Effector memory CD8-positive, alpha-beta T cell (primary cell): Measurements from ENCODE around the gene ARMC9.
"Not testable (repeated sequence)": the region's sequence is repeated elsewhere in the genome, so short reads cannot be mapped to it uniquely, and the experiment has no call there.

ENCODE experiments used
- ATAC-seq: fragments of 150-1000 bp; cut with Tn5 transposase; replicated peaks from 2 replicates; pipeline ENCODE4 v1.10.0; 2021; ENCODE audit warnings: mild to moderate bottlenecking, moderate library complexity
- DNase-seq, 3 experiments: peaks; one replicate each; pipeline ENCODE4 v3.0.0; 2021
- H3K27ac Mint-ChIP-seq, 2 donors: one replicate each; pipeline ENCODE4 v1.8.0; 2022; ENCODE audit warnings: mild to moderate bottlenecking in 2 of 2, mixed read lengths in 2 of 2, moderate library complexity in 2 of 2
- H3K27me3 Mint-ChIP-seq, 2 donors: one replicate each; pipeline ENCODE4 v1.8.0; 2022; ENCODE audit warnings: mixed read lengths in 2 of 2
- H3K36me3 Mint-ChIP-seq: one replicate; pipeline ENCODE4 v1.8.0; 2022; ENCODE audit warnings: mild to moderate bottlenecking, moderate library complexity, mixed read lengths; ENCODE audit not compliant: insufficient read depth
- H3K4me1 Mint-ChIP-seq, 2 donors: one replicate each; pipeline ENCODE4 v1.8.0; 2022; ENCODE audit warnings: low read depth in 2 of 2, mixed read lengths in 2 of 2
- H3K4me3 Mint-ChIP-seq, 2 donors: one replicate each; pipeline ENCODE4 v1.8.0; 2022; ENCODE audit warnings: mild to moderate bottlenecking in 2 of 2, mixed read lengths in 2 of 2, moderate library complexity in 2 of 2
- H3K9me3 Mint-ChIP-seq, 2 donors: one replicate each; pipeline ENCODE4 v1.8.0; 2022; ENCODE audit warnings: mixed read lengths in 2 of 2

The ARMC9 gene

GRCh38 chr2:231170055-231170454 lies 28.4 kb upstream of the ARMC9 start:
- H3K36me3 Mint-ChIP-seq = peaks cover 51% of the 10 kb centered on the region
- H3K27me3 Mint-ChIP-seq = no peaks in the 10 kb centered on the region
- no peak for DNase-seq
- no peaks in the 10 kb centered on the region for H3K4me1 Mint-ChIP-seq
- ATAC-seq = no peak
- no peak overlapping the region for H3K4me3 Mint-ChIP-seq
- no peaks in the 10 kb centered on the region for H3K9me3 Mint-ChIP-seq
- no peak overlapping the region for H3K27ac Mint-ChIP-seq

GRCh38 chr2:231172025-231172424 lies 26.4 kb upstream of the ARMC9 start:
- ATAC-seq = no peak
- peaks cover 33% of the 10 kb centered on the region for H3K36me3 Mint-ChIP-seq

GRCh38 chr2:231174211-231174651 lies 24.2 kb upstream of the ARMC9 start:
- H3K27ac Mint-ChIP-seq = no peak overlapping the region
- peaks cover 25% of the 10 kb centered on the region for H3K36me3 Mint-ChIP-seq

More at GRCh38 chr2:231172025-231172424, 26.4 kb upstream of the ARMC9 start:
- no peak overlapping the region for H3K27ac Mint-ChIP-seq
- H3K27me3 Mint-ChIP-seq = no peaks in the 10 kb centered on the region
- DNase-seq = no peak
- peaks cover 0 to 3% of the 10 kb centered on the region in 2 donors for H3K4me1 Mint-ChIP-seq
- H3K9me3 Mint-ChIP-seq = no peaks in the 10 kb centered on the region
- no peak overlapping the region for H3K4me3 Mint-ChIP-seq

GRCh38 chr2:231176066-231176465 lies 22.4 kb upstream of the ARMC9 start:
- no peaks in the 10 kb centered on the region for H3K9me3 Mint-ChIP-seq
- no peaks in the 10 kb centered on the region for H3K27me3 Mint-ChIP-seq
- no peak overlapping the region for H3K4me3 Mint-ChIP-seq
- peak overlapping the region in 1 of 2 donors; percentile 16 for H3K27ac Mint-ChIP-seq
- ATAC-seq (no peak), DNase-seq (no peak)
- H3K36me3 Mint-ChIP-seq = peaks cover 12% of the 10 kb centered on the region
- H3K4me1 Mint-ChIP-seq = peaks cover 11 to 13% of the 10 kb centered on the region in 2 donors

More at GRCh38 chr2:231174211-231174651, 24.2 kb upstream of the ARMC9 start:
- Mint-ChIP-seq H3K4me1 (peaks cover 3 to 5% of the 10 kb centered on the region in 2 donors), H3K27me3 (no peaks in the 10 kb centered on the region), H3K9me3 (no peaks in the 10 kb centered on the region), H3K4me3 (no peak overlapping the region)
- DNase-seq = no peak
- ATAC-seq = no peak

GRCh38 chr2:231177156-231178025 lies 21.0 kb upstream of the ARMC9 start:
- H3K4me1 Mint-ChIP-seq = peaks cover 11 to 13% of the 10 kb centered on the region in 2 donors
- H3K9me3 Mint-ChIP-seq = no peaks in the 10 kb centered on the region
- H3K27ac Mint-ChIP-seq = no peak overlapping the region
- no peaks in the 10 kb centered on the region for H3K27me3 Mint-ChIP-seq
- peaks cover 2% of the 10 kb centered on the region for H3K36me3 Mint-ChIP-seq
- no peak overlapping the region for H3K4me3 Mint-ChIP-seq
- DNase-seq = no peak
- ATAC-seq = no peak

GRCh38 chr2:231178805-231179204 lies 19.6 kb upstream of the ARMC9 start:
- ATAC-seq, H3K27me3 Mint-ChIP-seq, H3K4me3 Mint-ChIP-seq, H3K36me3 Mint-ChIP-seq, DNase-seq, H3K9me3 Mint-ChIP-seq: not testable (repeated sequence)
- Mint-ChIP-seq H3K27ac (peak overlapping the region in 1 of 2 donors; percentile 2), H3K4me1 (peaks cover 11 to 13% of the 10 kb centered on the region in 2 donors)

- H3K27ac Mint-ChIP-seq = no peak overlapping the region
- DNase-seq = no peak
- peaks cover 8 to 13% of the 10 kb centered on the region in 2 donors for H3K4me1 Mint-ChIP-seq
- H3K27me3 Mint-ChIP-seq = peaks cover 0 to 1% of the 10 kb centered on the region in 2 donors
- H3K4me3 Mint-ChIP-seq = no peak overlapping the region
- ATAC-seq = peak; percentile 21
- no peaks in the 10 kb centered on the region for H3K36me3 Mint-ChIP-seq
- no peaks in the 10 kb centered on the region for H3K9me3 Mint-ChIP-seq
Observed at GRCh38 chr2:231181860-231182512, 16.4 kb upstream of the ARMC9 start.

- H3K9me3 Mint-ChIP-seq = no peaks in the 10 kb centered on the region
- peaks cover 2 to 6% of the 10 kb centered on the region in 2 donors for H3K27me3 Mint-ChIP-seq
- ATAC-seq (no peak), DNase-seq (no peak)
- no peak overlapping the region for H3K27ac Mint-ChIP-seq
- no peaks in the 10 kb centered on the region for H3K36me3 Mint-ChIP-seq
- no peak overlapping the region for H3K4me3 Mint-ChIP-seq
- peaks cover 8 to 13% of the 10 kb centered on the region in 2 donors for H3K4me1 Mint-ChIP-seq
Observed at GRCh38 chr2:231182513-231182899, 15.9 kb upstream of the ARMC9 start.

- peaks cover 8 to 11% of the 10 kb centered on the region in 2 donors for H3K4me1 Mint-ChIP-seq
- DNase-seq = no peak
- H3K27me3 Mint-ChIP-seq = peaks cover 12 to 20% of the 10 kb centered on the region in 2 donors
Observed at GRCh38 chr2:231183851-231184250, 14.6 kb upstream of the ARMC9 start.

GRCh38 chr2:231184319-231184718 lies 14.1 kb upstream of the ARMC9 start:
- H3K9me3 Mint-ChIP-seq = no peaks in the 10 kb centered on the region
- no peak overlapping the region for H3K27ac Mint-ChIP-seq
- ATAC-seq (no peak), DNase-seq (no peak)
- peaks cover 8% of the 10 kb centered on the region in 2 donors for H3K4me1 Mint-ChIP-seq
- H3K4me3 Mint-ChIP-seq = no peak overlapping the region
- H3K36me3 Mint-ChIP-seq = no peaks in the 10 kb centered on the region
- H3K27me3 Mint-ChIP-seq = peaks cover 16 to 24% of the 10 kb centered on the region in 2 donors

More at GRCh38 chr2:231183851-231184250, 14.6 kb upstream of the ARMC9 start:
- no peak overlapping the region for H3K4me3 Mint-ChIP-seq
- no peaks in the 10 kb centered on the region for H3K9me3 Mint-ChIP-seq
- H3K27ac Mint-ChIP-seq = peak overlapping the region; percentile 0 to 65
- no peak for ATAC-seq
- H3K36me3 Mint-ChIP-seq = no peaks in the 10 kb centered on the region

GRCh38 chr2:231185050-231185725 lies 13.2 kb upstream of the ARMC9 start:
- no peaks in the 10 kb centered on the region for H3K9me3 Mint-ChIP-seq
- no peaks in the 10 kb centered on the region for H3K36me3 Mint-ChIP-seq
- no peak overlapping the region for H3K4me3 Mint-ChIP-seq
- DNase-seq = no peak
- no peak overlapping the region for H3K27ac Mint-ChIP-seq
- H3K27me3 Mint-ChIP-seq = peaks cover 25 to 33% of the 10 kb centered on the region in 2 donors
- ATAC-seq = no peak
- H3K4me1 Mint-ChIP-seq = peaks cover 2 to 4% of the 10 kb centered on the region in 2 donors

GRCh38 chr2:231185886-231186285 lies 12.5 kb upstream of the ARMC9 start:
- Mint-ChIP-seq H3K9me3 (no peaks in the 10 kb centered on the region), H3K27ac (no peak overlapping the region), H3K27me3 (peaks cover 28 to 40% of the 10 kb centered on the region in 2 donors), H3K36me3 (no peaks in the 10 kb centered on the region), H3K4me1 (peaks cover 0 to 2% of the 10 kb centered on the region in 2 donors), H3K4me3 (no peak overlapping the region)
- no peak for DNase-seq
- ATAC-seq = no peak

- Mint-ChIP-seq H3K27me3 (peaks cover 28 to 42% of the 10 kb centered on the region in 2 donors), H3K4me1 (peaks cover 0 to 2% of the 10 kb centered on the region in 2 donors), H3K9me3 (no peaks in the 10 kb centered on the region), H3K36me3 (no peaks in the 10 kb centered on the region), H3K27ac (no peak overlapping the region), H3K4me3 (no peak overlapping the region)
- DNase-seq (no peak), ATAC-seq (no peak)
Observed at GRCh38 chr2:231186325-231186724, 12.1 kb upstream of the ARMC9 start.
